ENCODE results near the gene AGAP1.

DNA sequence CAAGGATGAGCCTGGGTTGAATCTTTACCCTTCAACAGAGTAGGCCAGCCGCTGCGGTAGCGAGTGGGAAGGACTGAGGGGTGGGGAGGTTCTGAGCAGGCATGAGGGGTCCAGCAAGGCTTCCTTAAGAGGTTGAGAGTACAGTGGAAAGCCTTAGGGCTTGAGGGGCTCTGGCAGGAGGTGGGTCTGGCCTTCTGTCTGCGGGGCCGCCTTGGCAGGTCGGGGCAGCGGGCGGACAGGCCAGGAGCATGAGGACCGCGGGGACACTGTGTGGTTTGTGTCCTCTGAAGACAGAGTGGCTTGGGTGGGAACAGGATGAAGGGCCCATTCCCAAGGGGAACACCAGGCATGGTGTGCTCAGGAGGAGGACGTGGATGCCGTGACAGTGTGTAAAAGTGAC, 250.3 kb downstream of the AGAP1 start:
- TF ChIP-seq POLR2A (IDR thresholded peaks at IDR 0.05) (no peak), POLR2AphosphoS5 (IDR thresholded peaks at IDR 0.05; ENCODE audit: insufficient read depth in 1 of 2, low read depth in 1 of 2) (no peak)
- TF ChIP-seq, protein P1, sequence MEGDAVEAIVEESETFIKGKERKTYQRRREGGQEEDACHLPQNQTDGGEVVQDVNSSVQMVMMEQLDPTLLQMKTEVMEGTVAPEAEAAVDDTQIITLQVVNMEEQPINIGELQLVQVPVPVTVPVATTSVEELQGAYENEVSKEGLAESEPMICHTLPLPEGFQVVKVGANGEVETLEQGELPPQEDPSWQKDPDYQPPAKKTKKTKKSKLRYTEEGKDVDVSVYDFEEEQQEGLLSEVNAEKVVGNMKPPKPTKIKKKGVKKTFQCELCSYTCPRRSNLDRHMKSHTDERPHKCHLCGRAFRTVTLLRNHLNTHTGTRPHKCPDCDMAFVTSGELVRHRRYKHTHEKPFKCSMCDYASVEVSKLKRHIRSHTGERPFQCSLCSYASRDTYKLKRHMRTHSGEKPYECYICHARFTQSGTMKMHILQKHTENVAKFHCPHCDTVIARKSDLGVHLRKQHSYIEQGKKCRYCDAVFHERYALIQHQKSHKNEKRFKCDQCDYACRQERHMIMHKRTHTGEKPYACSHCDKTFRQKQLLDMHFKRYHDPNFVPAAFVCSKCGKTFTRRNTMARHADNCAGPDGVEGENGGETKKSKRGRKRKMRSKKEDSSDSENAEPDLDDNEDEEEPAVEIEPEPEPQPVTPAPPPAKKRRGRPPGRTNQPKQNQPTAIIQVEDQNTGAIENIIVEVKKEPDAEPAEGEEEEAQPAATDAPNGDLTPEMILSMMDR (IDR thresholded peaks at IDR 0.05) = no peak

All from vagina (tissue), 2 donors.